Measurements from ENCODE around the gene SEC22A.

Gene SEC22A

GRCh38 chr3:123276346-123277006 is 74.7 kb downstream of the SEC22A start:
- H3K4me3 ChIP-seq (ENCODE audit: insufficient read depth, low read depth, low read length, poor library complexity, severe bottlenecking) = no peak overlapping the region
- no peaks in the 10 kb centered on the region for H3K9me3 ChIP-seq (ENCODE audit: control insufficient read depth, low read length)
- no peaks in the 10 kb centered on the region for H3K4me1 ChIP-seq (ENCODE audit: control insufficient read depth, insufficient read depth, low read length, poor library complexity, severe bottlenecking)
- H3K36me3 ChIP-seq (ENCODE audit: control insufficient read depth, insufficient read depth, low read length) = no peaks in the 10 kb centered on the region
- H3K27me3 ChIP-seq (replicated peaks; ENCODE audit: control insufficient read depth, insufficient read depth, low read length, poor library complexity, severe bottlenecking) = no peaks in the 10 kb centered on the region
- H3K27ac ChIP-seq (ENCODE audit: insufficient read depth, low read length, poor library complexity, severe bottlenecking) = no peak overlapping the region
- DNase-seq = no peak

GRCh38 chr3:123277106-123277505 is 75.4 kb downstream of the SEC22A start:
- DNase-seq = no peak
- H3K9me3 ChIP-seq (ENCODE audit: control insufficient read depth, low read length) = no peaks in the 10 kb centered on the region
- H3K4me3 ChIP-seq (ENCODE audit: insufficient read depth, low read depth, low read length, poor library complexity, severe bottlenecking) = no peak overlapping the region
- no peaks in the 10 kb centered on the region for H3K27me3 ChIP-seq (replicated peaks; ENCODE audit: control insufficient read depth, insufficient read depth, low read length, poor library complexity, severe bottlenecking)
- no peak overlapping the region for H3K27ac ChIP-seq (ENCODE audit: insufficient read depth, low read length, poor library complexity, severe bottlenecking)
- no peaks in the 10 kb centered on the region for H3K4me1 ChIP-seq (ENCODE audit: control insufficient read depth, insufficient read depth, low read length, poor library complexity, severe bottlenecking)
- H3K36me3 ChIP-seq (ENCODE audit: control insufficient read depth, insufficient read depth, low read length) = no peaks in the 10 kb centered on the region

GRCh38 chr3:123278446-123278845 is 76.7 kb downstream of the SEC22A start:
- Histone ChIP-seq H3K4me1 (ENCODE audit: control insufficient read depth, insufficient read depth, low read length, poor library complexity, severe bottlenecking) (no peaks in the 10 kb centered on the region), H3K27me3 (replicated peaks; ENCODE audit: control insufficient read depth, insufficient read depth, low read length, poor library complexity, severe bottlenecking) (no peaks in the 10 kb centered on the region), H3K36me3 (ENCODE audit: control insufficient read depth, insufficient read depth, low read length) (no peaks in the 10 kb centered on the region), H3K4me3 (ENCODE audit: insufficient read depth, low read depth, low read length, poor library complexity, severe bottlenecking) (no peak overlapping the region), H3K9me3 (ENCODE audit: control insufficient read depth, low read length) (no peaks in the 10 kb centered on the region), H3K27ac (ENCODE audit: insufficient read depth, low read length, poor library complexity, severe bottlenecking) (no peak overlapping the region)
- no peak for DNase-seq

- Histone ChIP-seq H3K27ac (ENCODE audit: insufficient read depth, low read length, poor library complexity, severe bottlenecking) (no peak overlapping the region), H3K27me3 (replicated peaks; ENCODE audit: control insufficient read depth, insufficient read depth, low read length, poor library complexity, severe bottlenecking) (no peaks in the 10 kb centered on the region), H3K4me1 (ENCODE audit: control insufficient read depth, insufficient read depth, low read length, poor library complexity, severe bottlenecking) (no peaks in the 10 kb centered on the region), H3K36me3 (ENCODE audit: control insufficient read depth, insufficient read depth, low read length) (no peaks in the 10 kb centered on the region), H3K9me3 (ENCODE audit: control insufficient read depth, low read length) (no peaks in the 10 kb centered on the region), H3K4me3 (ENCODE audit: insufficient read depth, low read depth, low read length, poor library complexity, severe bottlenecking) (no peak overlapping the region)
- no peak for DNase-seq
Measured at GRCh38 chr3:123279121-123279520, 77.4 kb downstream of the SEC22A start.

GRCh38 chr3:123281406-123281805 is 79.7 kb downstream of the SEC22A start:
- H3K4me3 ChIP-seq (ENCODE audit: insufficient read depth, low read depth, low read length, poor library complexity, severe bottlenecking) = no peak overlapping the region
- H3K27me3 ChIP-seq (replicated peaks; ENCODE audit: control insufficient read depth, insufficient read depth, low read length, poor library complexity, severe bottlenecking) = no peaks in the 10 kb centered on the region
- H3K4me1 ChIP-seq (ENCODE audit: control insufficient read depth, insufficient read depth, low read length, poor library complexity, severe bottlenecking) = no peaks in the 10 kb centered on the region
- H3K27ac ChIP-seq (ENCODE audit: insufficient read depth, low read length, poor library complexity, severe bottlenecking) = no peak overlapping the region
- no peaks in the 10 kb centered on the region for H3K9me3 ChIP-seq (ENCODE audit: control insufficient read depth, low read length)
- no peaks in the 10 kb centered on the region for H3K36me3 ChIP-seq (ENCODE audit: control insufficient read depth, insufficient read depth, low read length)
- DNase-seq = no peak

- H3K9me3 ChIP-seq (ENCODE audit: control insufficient read depth, low read length) = no peaks in the 10 kb centered on the region
- H3K4me1 ChIP-seq (ENCODE audit: control insufficient read depth, insufficient read depth, low read length, poor library complexity, severe bottlenecking) = no peaks in the 10 kb centered on the region
- no peak overlapping the region for H3K27ac ChIP-seq (ENCODE audit: insufficient read depth, low read length, poor library complexity, severe bottlenecking)
- no peak for DNase-seq
- no peaks in the 10 kb centered on the region for H3K36me3 ChIP-seq (ENCODE audit: control insufficient read depth, insufficient read depth, low read length)
- H3K27me3 ChIP-seq (replicated peaks; ENCODE audit: control insufficient read depth, insufficient read depth, low read length, poor library complexity, severe bottlenecking) = no peaks in the 10 kb centered on the region
- H3K4me3 ChIP-seq (ENCODE audit: insufficient read depth, low read depth, low read length, poor library complexity, severe bottlenecking) = no peak overlapping the region
Measured at GRCh38 chr3:123281929-123282328, 80.2 kb downstream of the SEC22A start.

- Histone ChIP-seq H3K4me3 (ENCODE audit: insufficient read depth, low read depth, low read length, poor library complexity, severe bottlenecking) (no peak overlapping the region), H3K27ac (ENCODE audit: insufficient read depth, low read length, poor library complexity, severe bottlenecking) (no peak overlapping the region), H3K9me3 (ENCODE audit: control insufficient read depth, low read length) (no peaks in the 10 kb centered on the region), H3K36me3 (ENCODE audit: control insufficient read depth, insufficient read depth, low read length) (no peaks in the 10 kb centered on the region), H3K27me3 (replicated peaks; ENCODE audit: control insufficient read depth, insufficient read depth, low read length, poor library complexity, severe bottlenecking) (no peaks in the 10 kb centered on the region), H3K4me1 (ENCODE audit: control insufficient read depth, insufficient read depth, low read length, poor library complexity, severe bottlenecking) (no peaks in the 10 kb centered on the region)
- no peak for DNase-seq
Measured at GRCh38 chr3:123282461-123282860, 80.7 kb downstream of the SEC22A start.

GRCh38 chr3:123283074-123283473 is 81.3 kb downstream of the SEC22A start:
- no peak overlapping the region for H3K27ac ChIP-seq (ENCODE audit: insufficient read depth, low read length, poor library complexity, severe bottlenecking)
- no peak for DNase-seq
- H3K4me1 ChIP-seq (ENCODE audit: control insufficient read depth, insufficient read depth, low read length, poor library complexity, severe bottlenecking) = no peaks in the 10 kb centered on the region
- H3K9me3 ChIP-seq (ENCODE audit: control insufficient read depth, low read length) = no peaks in the 10 kb centered on the region
- no peaks in the 10 kb centered on the region for H3K36me3 ChIP-seq (ENCODE audit: control insufficient read depth, insufficient read depth, low read length)
- no peak overlapping the region for H3K4me3 ChIP-seq (ENCODE audit: insufficient read depth, low read depth, low read length, poor library complexity, severe bottlenecking)
- no peaks in the 10 kb centered on the region for H3K27me3 ChIP-seq (replicated peaks; ENCODE audit: control insufficient read depth, insufficient read depth, low read length, poor library complexity, severe bottlenecking)

- no peak overlapping the region for H3K27ac ChIP-seq (ENCODE audit: insufficient read depth, low read length, poor library complexity, severe bottlenecking)
- DNase-seq = no peak
- no peaks in the 10 kb centered on the region for H3K36me3 ChIP-seq (ENCODE audit: control insufficient read depth, insufficient read depth, low read length)
- H3K4me1 ChIP-seq (ENCODE audit: control insufficient read depth, insufficient read depth, low read length, poor library complexity, severe bottlenecking) = no peaks in the 10 kb centered on the region
- no peaks in the 10 kb centered on the region for H3K9me3 ChIP-seq (ENCODE audit: control insufficient read depth, low read length)
- no peaks in the 10 kb centered on the region for H3K27me3 ChIP-seq (replicated peaks; ENCODE audit: control insufficient read depth, insufficient read depth, low read length, poor library complexity, severe bottlenecking)
- H3K4me3 ChIP-seq (ENCODE audit: insufficient read depth, low read depth, low read length, poor library complexity, severe bottlenecking) = no peak overlapping the region
Measured at GRCh38 chr3:123283657-123284398, 82.1 kb downstream of the SEC22A start.

- H3K4me1 ChIP-seq (ENCODE audit: control insufficient read depth, insufficient read depth, low read length, poor library complexity, severe bottlenecking) = no peaks in the 10 kb centered on the region
- no peaks in the 10 kb centered on the region for H3K9me3 ChIP-seq (ENCODE audit: control insufficient read depth, low read length)
- H3K4me3 ChIP-seq (ENCODE audit: insufficient read depth, low read depth, low read length, poor library complexity, severe bottlenecking) = no peak overlapping the region
- DNase-seq = no peak
- H3K27ac ChIP-seq (ENCODE audit: insufficient read depth, low read length, poor library complexity, severe bottlenecking) = no peak overlapping the region
- H3K36me3 ChIP-seq (ENCODE audit: control insufficient read depth, insufficient read depth, low read length) = no peaks in the 10 kb centered on the region
- H3K27me3 ChIP-seq (replicated peaks; ENCODE audit: control insufficient read depth, insufficient read depth, low read length, poor library complexity, severe bottlenecking) = no peaks in the 10 kb centered on the region
Measured at GRCh38 chr3:123284399-123285010, 82.8 kb downstream of the SEC22A start.
